Measurements from ENCODE around the gene EMC8.

Gene EMC8

DNA sequence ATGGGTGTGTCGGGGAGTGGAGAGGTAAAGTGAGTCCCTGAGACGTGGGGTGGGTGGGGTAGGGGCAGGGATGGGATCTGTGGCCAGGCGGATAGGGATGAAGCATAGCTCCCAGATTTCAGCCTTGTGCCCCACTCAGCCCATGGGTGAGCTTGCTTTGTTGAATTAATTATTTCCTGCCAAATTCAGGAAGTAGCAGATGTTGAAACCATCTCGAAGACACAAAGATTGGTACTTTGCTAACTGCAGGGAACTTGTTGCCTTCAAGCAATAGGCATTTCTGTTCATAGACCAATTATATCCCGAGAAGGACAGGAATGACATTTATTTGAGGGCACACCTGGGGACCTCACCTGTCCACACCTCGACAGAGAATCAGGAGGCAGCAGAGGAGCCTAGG is 37.5 kb downstream of the EMC8 start:
- no peak overlapping the region for H3K27ac ChIP-seq
- TF ChIP-seq, protein P1, sequence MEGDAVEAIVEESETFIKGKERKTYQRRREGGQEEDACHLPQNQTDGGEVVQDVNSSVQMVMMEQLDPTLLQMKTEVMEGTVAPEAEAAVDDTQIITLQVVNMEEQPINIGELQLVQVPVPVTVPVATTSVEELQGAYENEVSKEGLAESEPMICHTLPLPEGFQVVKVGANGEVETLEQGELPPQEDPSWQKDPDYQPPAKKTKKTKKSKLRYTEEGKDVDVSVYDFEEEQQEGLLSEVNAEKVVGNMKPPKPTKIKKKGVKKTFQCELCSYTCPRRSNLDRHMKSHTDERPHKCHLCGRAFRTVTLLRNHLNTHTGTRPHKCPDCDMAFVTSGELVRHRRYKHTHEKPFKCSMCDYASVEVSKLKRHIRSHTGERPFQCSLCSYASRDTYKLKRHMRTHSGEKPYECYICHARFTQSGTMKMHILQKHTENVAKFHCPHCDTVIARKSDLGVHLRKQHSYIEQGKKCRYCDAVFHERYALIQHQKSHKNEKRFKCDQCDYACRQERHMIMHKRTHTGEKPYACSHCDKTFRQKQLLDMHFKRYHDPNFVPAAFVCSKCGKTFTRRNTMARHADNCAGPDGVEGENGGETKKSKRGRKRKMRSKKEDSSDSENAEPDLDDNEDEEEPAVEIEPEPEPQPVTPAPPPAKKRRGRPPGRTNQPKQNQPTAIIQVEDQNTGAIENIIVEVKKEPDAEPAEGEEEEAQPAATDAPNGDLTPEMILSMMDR (IDR thresholded peaks at IDR 0.05): no peak
- no peak for TF ChIP-seq ZFX (IDR thresholded peaks at IDR 0.05; ENCODE audit: borderline replicate concordance)

DNA sequence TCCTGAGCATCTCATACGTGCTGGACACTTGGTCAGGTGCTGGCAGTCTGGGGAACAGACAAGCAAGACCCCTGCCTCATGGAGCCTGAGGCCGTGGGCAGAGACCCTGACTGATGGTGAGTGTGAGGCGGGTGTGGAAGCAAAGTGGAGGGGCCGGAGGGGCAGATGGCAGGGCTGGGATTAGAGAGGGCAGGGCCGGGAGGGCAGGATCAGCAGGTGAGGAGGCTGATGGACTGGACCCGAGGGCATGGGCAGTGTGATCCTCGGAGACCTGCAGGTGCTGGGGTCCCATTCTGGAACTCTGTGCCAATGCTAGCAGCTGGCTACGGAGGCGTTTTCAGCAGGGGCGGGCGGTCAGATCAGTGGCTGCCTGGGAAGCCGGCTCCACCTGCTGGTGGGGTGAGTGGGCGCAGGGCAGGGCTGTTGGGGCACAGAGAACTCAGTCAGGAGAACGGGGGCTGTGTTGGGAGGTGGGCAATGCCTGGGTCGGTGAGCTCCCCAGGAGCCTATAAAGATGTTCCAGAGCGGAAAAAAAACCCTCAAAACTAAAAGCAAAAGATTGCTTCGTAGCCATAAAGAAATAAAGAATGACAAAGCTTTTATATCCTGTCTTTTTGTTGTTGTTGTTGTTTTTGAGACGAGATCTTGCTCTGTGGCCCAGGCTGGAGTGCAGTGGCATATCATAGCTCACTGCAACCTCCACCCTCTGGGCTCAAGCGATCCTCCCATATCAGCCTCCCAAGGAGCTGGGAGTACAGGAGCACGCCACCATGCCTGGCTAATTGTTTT is 39.5 kb downstream of the EMC8 start:
- no peak overlapping the region for H3K27ac ChIP-seq
- TF ChIP-seq, protein P1 (IDR thresholded peaks at IDR 0.05): peak; percentile 80
- no peak for TF ChIP-seq ZFX (IDR thresholded peaks at IDR 0.05; ENCODE audit: borderline replicate concordance)

DNA sequence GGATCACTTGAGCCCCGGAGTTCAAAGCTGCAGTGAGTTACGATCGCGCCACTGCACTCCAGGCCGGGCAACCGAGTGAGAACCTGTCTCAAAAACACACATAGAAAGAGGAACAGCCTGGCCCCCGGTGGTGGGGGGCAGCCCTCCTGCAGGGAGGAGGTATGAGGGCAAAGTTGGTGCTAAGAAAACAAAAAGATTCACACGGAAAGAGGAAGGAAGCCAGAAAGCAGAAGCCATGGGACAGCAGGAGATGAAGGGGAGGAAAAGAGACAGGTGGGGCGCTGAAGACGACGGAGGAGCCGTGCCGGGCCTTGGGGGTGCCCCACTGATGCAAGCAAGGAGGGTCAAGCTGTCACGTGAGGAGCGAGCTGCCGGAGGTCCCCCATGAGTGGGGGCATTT is 40.2 kb downstream of the EMC8 start:
- no peak overlapping the region for H3K27ac ChIP-seq
- no peak for TF ChIP-seq ZFX (IDR thresholded peaks at IDR 0.05; ENCODE audit: borderline replicate concordance)
- TF ChIP-seq, protein P1 (IDR thresholded peaks at IDR 0.05): no peak

DNA sequence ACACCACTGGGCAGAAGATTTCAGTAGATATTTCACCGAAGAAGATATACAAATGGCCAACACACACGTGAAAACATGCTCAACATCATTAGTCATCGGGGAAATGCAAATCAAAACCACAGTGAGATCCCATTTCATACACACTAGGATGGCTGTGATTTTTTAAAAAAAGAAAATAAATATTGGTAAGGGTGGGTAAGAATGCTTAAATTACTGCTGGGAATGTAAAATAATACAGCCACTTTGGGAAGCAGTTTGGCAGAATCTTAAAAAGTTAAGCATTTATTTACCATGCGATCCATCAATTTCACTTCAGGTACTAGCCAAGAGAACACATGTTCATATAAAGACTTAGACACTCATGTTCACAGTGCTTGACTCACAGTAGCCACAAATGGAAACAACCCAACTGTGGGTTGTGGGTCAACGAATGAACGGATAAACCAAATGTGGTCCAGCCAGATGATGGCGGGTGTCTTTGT is 42.0 kb downstream of the EMC8 start:
- TF ChIP-seq, protein P1 (IDR thresholded peaks at IDR 0.05): no peak
- no peak for TF ChIP-seq ZFX (IDR thresholded peaks at IDR 0.05; ENCODE audit: borderline replicate concordance)
- no peak overlapping the region for H3K27ac ChIP-seq

DNA sequence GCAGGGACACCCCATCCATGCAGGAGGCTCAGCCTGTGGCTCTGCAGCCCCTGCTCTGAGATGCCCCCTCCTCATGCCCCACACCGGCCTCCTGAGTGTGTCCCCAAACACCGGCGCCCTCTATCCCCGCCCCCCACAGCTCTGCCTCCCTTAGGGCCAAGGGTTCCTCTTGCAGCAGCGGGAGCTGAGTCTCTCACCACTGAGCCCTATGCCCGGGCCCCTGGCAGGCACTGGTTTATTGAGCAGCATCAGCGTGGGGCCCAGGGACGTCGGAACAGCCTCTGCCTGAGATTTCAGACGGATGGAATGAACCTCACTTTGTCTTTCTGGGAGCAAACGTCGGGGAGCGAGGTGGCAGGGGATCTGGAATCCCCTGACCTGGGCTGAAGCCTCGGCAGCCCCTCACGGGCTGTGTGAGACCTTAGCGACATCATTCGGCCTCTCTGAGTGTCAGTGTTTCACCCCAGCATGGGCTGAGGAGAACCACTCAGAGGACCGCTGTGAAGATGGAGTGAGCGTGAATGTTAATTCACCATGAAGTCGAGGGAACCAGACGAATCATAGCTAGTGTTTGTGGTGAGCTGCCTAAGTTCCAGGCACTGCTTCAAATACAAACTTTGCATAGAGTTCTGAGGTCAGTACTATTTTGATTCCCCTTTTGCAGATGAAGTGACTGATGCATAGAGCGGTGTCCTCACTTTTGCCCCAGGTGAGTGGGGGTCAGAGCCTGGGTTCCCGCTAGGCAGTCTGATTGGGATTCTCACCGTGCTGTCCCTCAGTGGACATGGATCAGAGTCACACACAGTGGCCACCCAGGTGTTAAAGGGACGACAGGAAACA is 43.2 kb downstream of the EMC8 start:
- no peak overlapping the region for H3K27ac ChIP-seq
- TF ChIP-seq ZFX (IDR thresholded peaks at IDR 0.05; ENCODE audit: borderline replicate concordance): no peak
- TF ChIP-seq, protein P1 (IDR thresholded peaks at IDR 0.05): no peak

DNA sequence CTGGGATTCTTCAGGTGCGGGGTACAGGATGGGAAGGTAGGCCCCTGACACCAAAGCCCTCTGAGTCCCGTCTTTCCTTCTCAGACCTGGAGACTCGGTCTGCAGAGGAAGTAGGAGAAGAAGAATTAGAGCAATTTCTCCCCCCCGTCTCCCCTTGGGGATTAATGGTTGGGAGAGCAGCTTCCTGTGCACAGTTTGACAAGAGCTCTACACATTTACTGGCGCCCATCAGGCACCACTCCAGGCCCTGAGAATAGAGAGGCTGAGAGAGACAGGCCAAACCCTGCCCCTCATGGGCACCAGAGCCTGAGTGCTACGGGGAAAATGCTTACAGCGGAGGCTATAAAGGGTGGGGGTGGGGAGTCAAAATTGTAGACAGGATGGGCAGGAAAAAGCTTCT is 44.9 kb downstream of the EMC8 start:
- TF ChIP-seq, protein P1 (IDR thresholded peaks at IDR 0.05): no peak
- TF ChIP-seq ZFX (IDR thresholded peaks at IDR 0.05; ENCODE audit: borderline replicate concordance): no peak
- H3K27ac ChIP-seq: no peak overlapping the region

DNA sequence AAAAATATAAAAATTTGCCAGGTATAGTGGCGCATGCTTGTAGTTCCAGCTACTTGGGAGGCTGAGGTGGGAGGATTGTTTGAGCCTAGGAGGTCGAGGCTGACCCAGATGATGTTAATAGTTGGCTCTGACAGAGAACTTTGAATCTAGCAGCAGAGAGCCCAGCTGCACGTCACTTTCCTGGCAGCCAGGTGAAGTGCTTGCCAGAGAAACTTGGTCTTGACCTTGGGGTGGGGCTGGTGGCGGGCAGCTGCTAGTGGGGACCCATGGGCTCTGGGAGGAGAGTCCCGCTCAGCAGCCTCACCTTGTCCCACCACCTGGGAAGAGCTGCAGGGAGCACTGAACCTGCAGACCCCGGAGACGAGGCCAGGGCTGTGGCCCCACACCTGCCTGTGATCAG is 45.4 kb downstream of the EMC8 start:
- no peak overlapping the region for H3K27ac ChIP-seq
- no peak for TF ChIP-seq ZFX (IDR thresholded peaks at IDR 0.05; ENCODE audit: borderline replicate concordance)
- TF ChIP-seq, protein P1 (IDR thresholded peaks at IDR 0.05): no peak
